Dendritic cell treated with granulocyte-macrophage colony-stimulating factor and Interleukin-4, amounts not matched to agents 40 ng/mL and 50 ng/mL, for 4 days (primary cell): Measurements from ENCODE around the gene GDPD3.

Experiments used
- H3K27ac Mint-ChIP-seq: one replicate; pipeline ENCODE4 v1.8.0; 2022; ENCODE audit warnings: mild to moderate bottlenecking, mixed read lengths
- H3K27me3 Mint-ChIP-seq: one replicate; pipeline ENCODE4 v1.8.0; 2022; ENCODE audit warnings: mild to moderate bottlenecking, mixed read lengths
- H3K36me3 Mint-ChIP-seq: one replicate; pipeline ENCODE4 v1.8.0; 2022; ENCODE audit warnings: low read depth, mixed read lengths
- H3K4me1 Mint-ChIP-seq: one replicate; pipeline ENCODE4 v1.8.0; 2022; ENCODE audit warnings: low read depth, mixed read lengths
- H3K4me3 Mint-ChIP-seq: one replicate; pipeline ENCODE4 v1.8.0; 2022; ENCODE audit warnings: mild to moderate bottlenecking, moderate library complexity, mixed read lengths
- H3K9me3 Mint-ChIP-seq: one replicate; pipeline ENCODE4 v1.8.0; 2022; ENCODE audit warnings: mixed read lengths
- intact Hi-C: fragments of 100-400 bp; cut with micrococcal nuclease; formaldehyde crosslinking; loops from one replicate; pipeline ENCODE4 v1.15.0; 2022

Gene GDPD3

DNA sequence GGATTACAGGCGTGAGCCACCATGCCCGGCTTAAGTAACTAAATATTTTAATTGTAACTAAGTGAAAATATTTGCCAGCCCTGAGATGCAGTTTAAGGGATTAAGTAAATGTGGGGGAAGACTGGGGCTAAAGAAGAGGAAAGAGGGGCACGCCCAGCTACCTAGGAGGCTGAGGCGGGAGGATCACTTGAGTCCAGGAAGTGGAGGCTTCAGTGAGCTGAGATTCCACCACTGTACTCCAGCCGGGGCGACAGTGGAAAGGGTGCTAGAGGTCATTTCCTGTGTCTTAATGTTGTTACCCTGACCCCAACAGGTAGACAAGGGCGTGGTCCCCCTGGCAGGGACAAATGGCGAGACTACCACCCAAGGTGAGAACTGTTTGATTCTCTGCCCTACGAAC, 45.0 kb downstream of the GDPD3 start:
- H3K36me3 Mint-ChIP-seq = peaks cover 98% of the 10 kb centered on the region
- peaks cover 57% of the 10 kb centered on the region for H3K4me1 Mint-ChIP-seq
- intact Hi-C loops = no loop called here
- H3K27ac Mint-ChIP-seq = peak overlapping the region; percentile 60
- no peaks in the 10 kb centered on the region for H3K27me3 Mint-ChIP-seq
- no peaks in the 10 kb centered on the region for H3K9me3 Mint-ChIP-seq
- H3K4me3 Mint-ChIP-seq = peak overlapping the region; percentile 30

DNA sequence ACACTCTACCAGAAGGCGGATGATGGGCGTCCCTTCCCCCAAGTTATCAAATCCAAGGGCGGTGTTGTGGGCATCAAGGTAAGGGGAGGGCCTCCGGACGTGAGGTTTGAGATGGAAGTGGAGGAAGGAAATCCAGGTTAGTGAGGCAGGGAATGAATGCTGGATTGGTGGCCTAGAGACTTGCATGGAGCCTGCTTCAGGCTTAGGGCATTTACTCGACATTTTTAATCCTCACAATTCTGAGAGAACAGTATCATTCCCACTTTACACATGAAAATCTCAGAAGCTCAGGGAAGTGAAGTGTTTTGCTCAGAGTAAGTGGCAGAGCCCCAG, 45.8 kb downstream of the GDPD3 start:
- H3K27me3 Mint-ChIP-seq = no peaks in the 10 kb centered on the region
- peaks cover 90% of the 10 kb centered on the region for H3K36me3 Mint-ChIP-seq
- H3K4me3 Mint-ChIP-seq = peak overlapping the region; percentile 95
- peak overlapping the region; percentile 99 for H3K27ac Mint-ChIP-seq
- intact Hi-C loops = no loop called here
- peaks cover 59% of the 10 kb centered on the region for H3K4me1 Mint-ChIP-seq
- no peaks in the 10 kb centered on the region for H3K9me3 Mint-ChIP-seq

DNA sequence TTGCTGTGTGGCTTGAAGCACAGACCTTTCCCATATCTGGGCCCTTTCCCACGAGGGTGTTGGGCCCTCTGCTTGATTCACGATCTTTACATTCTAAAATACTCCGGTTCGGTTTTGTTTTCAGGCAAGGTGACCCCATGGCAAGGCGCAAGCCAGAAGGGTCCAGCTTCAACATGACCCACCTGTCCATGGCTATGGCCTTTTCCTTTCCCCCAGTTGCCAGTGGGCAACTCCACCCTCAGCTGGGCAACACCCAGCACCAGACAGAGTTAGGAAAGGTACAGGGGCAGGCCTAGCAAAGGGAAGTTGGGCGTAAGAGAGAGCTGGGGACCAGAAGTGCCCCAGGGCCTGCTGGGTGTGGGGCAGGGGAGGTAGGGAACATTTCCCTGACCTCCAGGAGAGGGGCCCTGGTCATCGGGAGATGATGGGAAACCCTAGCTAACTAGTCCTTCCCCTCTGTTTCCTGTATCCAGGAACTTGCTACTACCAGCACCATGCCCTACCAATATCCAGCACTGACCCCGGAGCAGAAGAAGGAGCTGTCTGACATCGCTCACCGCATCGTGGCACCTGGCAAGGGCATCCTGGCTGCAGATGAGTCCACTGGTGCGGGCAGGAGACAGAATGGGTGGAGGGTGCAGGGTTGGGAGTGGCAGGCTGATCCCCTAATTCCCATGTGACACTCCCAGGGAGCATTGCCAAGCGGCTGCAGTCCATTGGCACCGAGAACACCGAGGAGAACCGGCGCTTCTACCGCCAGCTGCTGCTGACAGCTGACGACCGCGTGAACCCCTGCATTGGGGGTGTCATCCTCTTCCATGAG, 46.4 kb downstream of the GDPD3 start:
- Mint-ChIP-seq H3K9me3 (no peaks in the 10 kb centered on the region), H3K4me3 (peak overlapping the region; percentile 95), H3K36me3 (peaks cover 84% of the 10 kb centered on the region), H3K4me1 (peaks cover 59% of the 10 kb centered on the region), H3K27me3 (no peaks in the 10 kb centered on the region), H3K27ac (peak overlapping the region; percentile 99)
- intact Hi-C loops = no loop called here

DNA sequence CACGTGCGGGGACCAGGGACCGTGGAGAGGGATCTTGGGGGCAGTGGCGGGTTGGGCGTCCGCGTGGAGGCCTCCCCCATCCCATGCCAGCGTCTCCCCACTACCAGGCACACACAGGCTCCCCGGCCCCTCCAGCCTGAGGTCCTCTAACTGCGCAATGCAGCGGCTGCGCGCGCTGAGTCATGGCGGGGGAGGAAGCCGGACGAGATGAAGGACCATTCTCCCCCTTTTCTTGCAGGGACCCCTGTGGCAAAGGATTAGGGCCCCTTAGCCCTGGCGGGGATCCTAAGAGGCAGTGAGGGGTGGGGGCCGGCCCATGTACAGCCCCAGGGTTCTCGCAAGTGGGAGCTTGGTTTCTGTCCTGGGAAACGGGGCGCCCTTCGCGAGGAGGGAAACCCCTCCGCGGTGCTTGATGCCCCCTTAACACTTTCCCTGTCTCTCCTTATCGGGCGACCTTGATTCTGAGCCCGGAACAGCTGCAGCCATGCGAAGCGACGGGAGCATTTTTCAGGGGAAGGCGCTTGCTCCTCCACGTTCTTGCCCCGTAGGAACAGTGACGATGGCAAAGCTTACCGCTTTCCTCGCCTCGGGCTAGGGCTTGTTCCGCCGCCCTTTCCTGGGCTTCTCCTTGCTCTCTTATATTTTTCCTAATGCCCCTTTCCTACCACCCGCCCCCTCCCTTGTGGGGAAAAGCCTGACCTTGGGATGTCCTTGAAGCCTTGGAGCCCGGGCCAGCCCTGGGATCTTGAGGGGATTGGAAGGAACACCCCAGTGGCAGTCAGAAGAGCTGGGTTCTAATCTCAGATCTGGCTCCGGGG, 47.2 kb downstream of the GDPD3 start:
- Mint-ChIP-seq H3K36me3 (peaks cover 76% of the 10 kb centered on the region), H3K4me3 (peak overlapping the region; percentile 95), H3K27ac (peak overlapping the region; percentile 99), H3K4me1 (peaks cover 57% of the 10 kb centered on the region), H3K9me3 (no peaks in the 10 kb centered on the region), H3K27me3 (no peaks in the 10 kb centered on the region)
- intact Hi-C loops = loop anchor here (1.0 kb wide), 2 partner anchors 13 to 26 kb away; a partner anchor contains a TSS

DNA sequence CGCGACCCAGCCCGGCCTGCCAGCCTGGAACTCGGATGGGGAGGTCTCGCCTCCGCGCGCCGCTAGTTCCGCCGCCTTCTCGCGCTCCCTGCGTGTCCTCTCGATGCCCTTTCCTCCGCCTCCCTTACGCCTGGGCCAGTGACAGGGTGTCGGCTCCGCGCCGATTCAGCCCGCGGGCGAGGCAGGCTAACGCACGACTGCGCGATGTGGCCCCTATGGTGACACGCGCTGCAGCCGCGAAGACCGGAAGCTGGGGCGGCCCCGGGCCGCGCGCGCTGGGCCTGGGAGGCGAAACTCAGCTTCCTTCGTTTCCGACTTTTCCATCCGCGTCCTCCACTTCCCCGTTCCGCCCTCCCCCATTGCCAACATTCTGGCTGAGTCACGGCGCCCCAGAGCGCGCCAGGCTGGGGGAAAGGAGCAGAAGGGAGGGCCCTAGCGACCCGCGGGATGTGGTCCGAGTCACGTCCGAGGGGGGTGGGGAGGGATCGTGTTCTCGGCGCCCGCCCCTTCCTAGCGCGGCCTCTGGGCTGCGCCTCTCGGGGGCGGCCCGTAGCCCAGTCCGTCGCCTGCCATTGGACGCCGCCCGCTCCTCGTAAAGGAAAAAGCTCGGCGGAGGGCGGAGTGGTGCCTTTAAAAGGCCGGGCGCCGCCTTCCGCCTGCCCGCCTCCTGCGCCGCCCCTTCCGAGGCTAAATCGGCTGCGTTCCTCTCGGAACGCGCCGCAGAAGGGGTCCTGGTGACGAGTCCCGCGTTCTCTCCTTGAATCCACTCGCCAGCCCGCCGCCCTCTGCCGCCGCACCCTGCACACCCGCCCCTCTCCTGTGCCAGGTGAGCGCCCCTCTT, 48.0 kb downstream of the GDPD3 start, which contains the start of gene ALDOA:
ALDOA (plus strand) TSS at position 659 of the 841 bp plus-strand sequence. CDS start 1,138 bp downstream, outside the sequence.
- intact Hi-C loops = loop anchor here (1.0 kb wide), 2 partner anchors 12 to 27 kb away; a partner anchor contains a TSS
- peaks cover 51% of the 10 kb centered on the region for H3K4me1 Mint-ChIP-seq
- H3K27me3 Mint-ChIP-seq = no peaks in the 10 kb centered on the region
- peaks cover 68% of the 10 kb centered on the region for H3K36me3 Mint-ChIP-seq
- H3K9me3 Mint-ChIP-seq = no peaks in the 10 kb centered on the region
- peak within 1 kb of the TSS; percentile 99 for H3K27ac Mint-ChIP-seq
- H3K4me3 Mint-ChIP-seq = peak within 1 kb of the TSS; percentile 95

DNA sequence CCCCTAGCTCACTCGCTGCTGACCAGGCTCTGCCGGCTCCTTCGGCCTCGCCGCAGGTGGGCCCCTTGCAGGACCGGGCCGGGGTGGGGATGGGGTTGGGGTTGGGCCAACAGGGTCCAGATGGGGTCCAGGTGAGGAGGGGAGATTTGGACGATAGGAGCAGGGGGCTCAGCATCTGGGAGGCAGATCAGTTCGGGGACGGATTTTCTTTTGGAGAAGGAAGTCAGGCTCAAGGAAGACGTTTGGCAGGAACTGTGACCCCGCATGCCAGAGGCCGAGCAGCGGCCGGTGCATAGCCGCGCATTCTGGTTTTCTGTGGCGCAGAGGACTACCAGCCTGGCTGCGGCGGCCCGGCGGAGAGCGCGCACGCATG, 48.6 kb downstream of the GDPD3 start:
- H3K4me1 Mint-ChIP-seq = peaks cover 45% of the 10 kb centered on the region
- peak overlapping the region; percentile 99 for H3K27ac Mint-ChIP-seq
- H3K36me3 Mint-ChIP-seq = peaks cover 62% of the 10 kb centered on the region
- intact Hi-C loops = loop anchor here (1.0 kb wide), 2 partner anchors 11 to 28 kb away; a partner anchor contains a TSS
- no peaks in the 10 kb centered on the region for H3K27me3 Mint-ChIP-seq
- H3K9me3 Mint-ChIP-seq = no peaks in the 10 kb centered on the region
- H3K4me3 Mint-ChIP-seq = peak overlapping the region; percentile 95

DNA sequence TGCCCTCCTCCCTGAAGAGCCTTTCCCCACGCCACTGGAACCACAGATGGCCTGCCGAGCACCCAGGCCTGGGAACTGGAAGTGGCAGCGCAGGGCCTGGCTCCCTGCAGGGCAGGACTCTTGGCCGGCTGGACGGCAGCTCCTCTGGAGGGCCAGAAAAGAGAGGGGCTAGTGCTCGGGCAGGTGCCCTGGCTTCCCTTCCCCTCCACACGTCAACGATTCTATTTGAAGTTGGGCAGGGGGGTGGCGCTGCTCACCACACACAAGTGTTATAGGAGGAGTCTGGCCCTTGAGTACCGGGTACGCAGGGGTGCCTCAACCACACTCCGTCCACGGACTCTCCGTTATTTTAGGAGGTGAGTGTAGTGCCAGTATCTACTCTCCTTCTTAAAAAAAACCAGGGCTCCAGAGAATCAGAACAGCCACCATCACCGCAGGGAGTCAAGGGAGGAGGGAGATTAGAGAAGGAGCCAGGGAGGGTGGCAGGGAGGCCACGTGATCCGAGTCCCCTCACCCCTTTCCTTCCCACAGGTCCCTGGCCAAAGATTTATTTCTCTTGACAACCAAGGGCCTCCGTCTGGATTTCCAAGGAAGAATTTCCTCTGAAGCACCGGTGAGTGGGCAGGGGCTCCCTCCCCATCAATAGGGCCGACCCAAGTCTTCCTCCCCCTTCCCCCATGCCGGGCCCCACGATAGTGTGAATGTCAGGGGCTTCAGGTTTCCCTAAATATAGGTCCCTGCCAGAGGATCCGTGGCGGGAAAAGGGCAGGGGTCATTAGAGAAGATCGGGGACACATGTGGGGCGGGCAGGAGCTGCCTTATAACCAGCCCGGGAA, 49.2 kb downstream of the GDPD3 start:
- Mint-ChIP-seq H3K4me1 (peaks cover 39% of the 10 kb centered on the region), H3K36me3 (peaks cover 56% of the 10 kb centered on the region), H3K4me3 (peak overlapping the region; percentile 95), H3K9me3 (no peaks in the 10 kb centered on the region), H3K27me3 (no peaks in the 10 kb centered on the region), H3K27ac (peak overlapping the region; percentile 99)
- intact Hi-C loops = no loop called here

DNA sequence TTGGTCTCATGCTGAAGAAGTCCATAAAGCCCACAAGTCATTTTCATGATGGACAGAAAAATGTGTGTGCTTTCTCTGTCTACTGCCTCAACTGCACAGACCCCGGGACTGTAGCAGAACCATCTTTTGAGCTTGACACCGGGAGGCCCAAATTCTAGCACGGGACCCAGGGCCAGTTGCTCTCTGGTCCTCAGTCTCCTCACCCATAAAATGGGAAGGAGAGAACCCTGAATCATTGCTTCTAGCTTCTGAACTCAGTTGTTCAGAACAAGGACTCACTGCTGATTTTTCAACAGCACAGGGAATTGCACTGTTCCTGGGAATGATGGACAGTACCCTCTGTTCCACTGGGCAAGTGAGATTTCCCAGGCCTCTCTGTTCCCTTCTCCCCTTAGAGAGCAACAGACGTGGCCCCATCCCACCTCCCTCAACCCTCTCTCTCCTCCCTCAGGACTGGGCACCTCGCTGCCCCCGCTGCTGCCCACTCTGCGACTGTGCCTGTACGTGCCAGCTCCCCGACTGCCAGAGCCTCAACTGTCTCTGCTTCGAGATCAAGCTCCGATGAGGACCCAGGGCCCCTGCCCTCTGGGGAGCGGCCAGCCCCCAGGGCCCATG, 50.0 kb downstream of the GDPD3 start:
- Mint-ChIP-seq H3K27ac (peak overlapping the region; percentile 99), H3K4me1 (peaks cover 34% of the 10 kb centered on the region), H3K9me3 (no peaks in the 10 kb centered on the region), H3K4me3 (peak overlapping the region; percentile 95), H3K36me3 (peaks cover 48% of the 10 kb centered on the region), H3K27me3 (no peaks in the 10 kb centered on the region)
- intact Hi-C loops = no loop called here

DNA sequence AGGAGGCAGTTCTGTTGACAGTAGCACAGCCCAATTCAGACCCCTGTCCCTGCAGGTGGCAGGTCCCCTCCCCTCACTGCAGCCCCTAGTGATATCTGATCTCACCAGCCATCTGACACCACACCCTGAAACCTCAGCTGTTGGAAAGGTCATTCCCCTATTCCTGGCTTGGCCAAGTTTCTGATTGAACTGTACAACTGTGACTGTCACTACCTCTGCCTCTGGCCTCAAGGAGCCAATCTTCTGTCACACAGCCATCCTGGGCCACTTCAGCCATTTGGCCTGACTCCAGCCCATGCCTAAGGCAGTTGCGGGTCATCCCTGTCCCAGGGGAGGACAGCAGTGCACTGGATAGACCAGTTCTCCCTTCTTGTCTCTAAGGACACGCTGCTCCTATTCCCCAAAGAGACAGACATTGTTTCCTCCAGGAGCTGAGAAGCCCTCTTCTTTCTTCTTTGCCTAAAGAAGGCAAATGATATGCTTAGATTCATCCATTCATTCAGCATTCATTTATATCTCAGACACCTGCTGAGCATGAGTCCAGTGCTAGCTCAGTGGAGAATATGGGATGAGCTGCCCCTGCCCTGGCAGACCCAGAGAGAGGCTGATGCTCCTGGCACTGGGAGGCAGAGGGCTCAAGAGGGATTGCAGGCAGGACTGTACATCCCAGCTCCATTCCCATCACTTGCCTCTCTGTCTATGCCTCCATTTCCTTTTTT, 52.3 kb downstream of the GDPD3 start:
- intact Hi-C loops = no loop called here
- peak overlapping the region; percentile 1 for H3K27ac Mint-ChIP-seq
- peaks cover 24% of the 10 kb centered on the region for H3K36me3 Mint-ChIP-seq
- peaks cover 19% of the 10 kb centered on the region for H3K4me1 Mint-ChIP-seq
- H3K4me3 Mint-ChIP-seq = no peak overlapping the region
- H3K27me3 Mint-ChIP-seq = no peaks in the 10 kb centered on the region
- H3K9me3 Mint-ChIP-seq = no peaks in the 10 kb centered on the region

DNA sequence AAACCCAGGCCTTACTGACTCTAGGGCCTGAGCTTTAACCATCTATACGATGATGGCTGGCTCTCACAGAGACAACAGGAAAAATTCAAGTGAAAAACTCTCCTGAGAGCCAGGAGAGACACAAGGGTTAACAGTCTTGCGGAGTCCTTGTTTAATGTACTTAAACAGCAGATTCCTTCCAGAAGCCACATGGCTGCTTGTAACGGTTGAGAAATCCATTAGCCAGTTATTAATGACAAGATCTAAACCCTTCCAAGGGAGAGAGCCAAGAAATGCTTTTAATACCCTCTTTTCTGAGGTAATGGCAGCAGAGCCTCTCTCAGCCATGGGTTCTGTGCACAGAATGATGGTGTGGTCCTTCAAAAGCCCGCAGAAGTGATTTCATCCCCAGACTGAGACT, 53.0 kb downstream of the GDPD3 start:
- intact Hi-C loops = no loop called here
- Mint-ChIP-seq H3K27ac (peak overlapping the region; percentile 1), H3K4me1 (peaks cover 19% of the 10 kb centered on the region), H3K36me3 (peaks cover 18% of the 10 kb centered on the region), H3K9me3 (no peaks in the 10 kb centered on the region), H3K4me3 (no peak overlapping the region), H3K27me3 (no peaks in the 10 kb centered on the region)

DNA sequence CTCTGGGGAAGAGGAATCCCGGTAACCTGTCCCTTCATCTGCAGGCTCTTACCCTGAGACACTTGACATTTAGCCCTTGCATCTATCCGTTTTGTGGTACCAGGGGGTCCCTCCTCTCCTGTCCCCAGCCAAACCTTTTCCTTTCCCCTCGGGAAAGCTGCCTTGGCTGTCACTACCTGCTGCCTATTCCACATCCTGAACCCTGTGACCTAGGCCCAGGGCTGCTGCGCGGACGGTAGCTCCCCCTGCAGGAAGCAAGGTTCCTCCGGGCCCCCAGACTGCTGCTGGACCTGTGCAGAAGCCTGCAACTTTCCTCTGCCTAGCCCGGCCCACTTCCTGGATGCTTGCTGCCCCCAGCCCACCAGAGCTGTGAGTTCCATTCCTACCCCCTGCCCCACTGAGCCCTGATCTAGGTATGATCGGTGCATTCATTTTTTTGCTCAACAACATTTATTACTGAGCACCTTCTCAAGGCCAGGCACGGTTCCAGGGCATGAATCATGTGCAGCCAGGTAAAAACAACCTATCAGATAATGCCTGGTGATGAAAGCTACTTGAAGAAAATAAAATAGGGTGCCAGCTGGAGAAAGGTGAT, 58.3 kb downstream of the GDPD3 start:
- no peak overlapping the region for H3K4me3 Mint-ChIP-seq
- no peak overlapping the region for H3K27ac Mint-ChIP-seq
- intact Hi-C loops = no loop called here

More for the DNA sequence above, 58.3 kb downstream of the GDPD3 start:
- Mint-ChIP-seq H3K27me3 (no peaks in the 10 kb centered on the region), H3K9me3 (no peaks in the 10 kb centered on the region), H3K36me3 (no peaks in the 10 kb centered on the region), H3K4me1 (peaks cover 22% of the 10 kb centered on the region)
